NCI-H524 (cell line): ENCODE measurements around the gene ADK.

Source experiments
- DNase-seq, 2 experiments: peaks; one replicate each; lab custom pipeline; 2025; lab: John Stamatoyannopoulos, UW

The ADK gene

GRCh38 chr10:74610299-74610698 lies 459.3 kb downstream of the ADK start:
- no peak for DNase-seq

- no peak for DNase-seq
These were observed 461.2 kb downstream of the ADK start for GRCh38 chr10:74612195-74612594.

- no peak for DNase-seq
These were observed 469.6 kb downstream of the ADK start for GRCh38 chr10:74620626-74621025.

GRCh38 chr10:74623786-74624185 lies 472.8 kb downstream of the ADK start:
- no peak for DNase-seq

GRCh38 chr10:74624501-74624900 lies 473.5 kb downstream of the ADK start:
- DNase-seq, result no peak

GRCh38 chr10:74628136-74628535 lies 477.1 kb downstream of the ADK start:
- peak in 1 of 2 experiments; percentile 3 for DNase-seq

GRCh38 chr10:74634995-74635536 lies 484.0 kb downstream of the ADK start:
- DNase-seq, result no peak

- no peak for DNase-seq
These were observed 484.6 kb downstream of the ADK start for GRCh38 chr10:74635655-74636054.

GRCh38 chr10:74637685-74638084 lies 486.7 kb downstream of the ADK start:
- DNase-seq, result no peak

GRCh38 chr10:74640134-74640921 lies 489.3 kb downstream of the ADK start:
- DNase-seq, result peak; percentile 75 to 86

- no peak for DNase-seq
These were observed 490.6 kb downstream of the ADK start for GRCh38 chr10:74641659-74642058.

- no peak for DNase-seq
These were observed 492.0 kb downstream of the ADK start for GRCh38 chr10:74642901-74643595.

GRCh38 chr10:74643596-74643975 lies 492.6 kb downstream of the ADK start:
- DNase-seq, result peak in 1 of 2 experiments; percentile 51

- no peak for DNase-seq
These were observed 493.7 kb downstream of the ADK start for GRCh38 chr10:74644738-74645137.

- DNase-seq, result no peak
These were observed 494.7 kb downstream of the ADK start for GRCh38 chr10:74645692-74646091.

- no peak for DNase-seq
These were observed 499.6 kb downstream of the ADK start for GRCh38 chr10:74650613-74651012.

- no peak for DNase-seq
These were observed 500.5 kb downstream of the ADK start for GRCh38 chr10:74651565-74651964.

GRCh38 chr10:74652664-74653063 lies 501.6 kb downstream of the ADK start:
- no peak for DNase-seq

- DNase-seq, result no peak
These were observed 507.5 kb downstream of the ADK start for GRCh38 chr10:74658511-74658910.

GRCh38 chr10:74662635-74663034 lies 511.6 kb downstream of the ADK start:
- no peak for DNase-seq

GRCh38 chr10:74669210-74669609 lies 518.2 kb downstream of the ADK start:
- DNase-seq, result no peak

- no peak for DNase-seq
These were observed 520.7 kb downstream of the ADK start for GRCh38 chr10:74671716-74672115.
